Endothelial cell of umbilical vein (primary cell): Measurements from ENCODE around the gene EMC8. TPM values are rescaled to one million over a fixed set of nuclear protein-coding genes. Genes with fewer than 3 reads are reported as not detected.
A peak's percentile ranks its signal among the peaks of the same experiment; 100 is the strongest.

Experiments used
- BruUV-seq: library from RNA; stranded (reverse); fragments of 400-500 nt; replicated peaks from 2 replicates; lab custom pipeline; 2021; lab: Mats Ljungman, UMichigan
- CTCF ChIA-PET: fragments of 300-600, 350-600 bp; sonication (Branson Sonifier 250); formaldehyde crosslinking; loops from one replicate; lab custom pipeline; 2021; ENCODE audit warnings: antibody characterized with exemption, inconsistent platforms; lab: Charles Lee
- POLR2A ChIA-PET: fragments of 300-600, 350-600 bp; sonication (Branson Sonifier 250); formaldehyde crosslinking; loops from one replicate; lab custom pipeline; 2021; ENCODE audit warnings: antibody characterized with exemption, inconsistent platforms; lab: Charles Lee
- DNase-seq: peaks from one replicate; pipeline ENCODE4 v3.0.0-alpha.2; 2011; ENCODE audit warnings: low read depth, low spot score
- FAIRE-seq: peaks from 2 replicates; lab custom pipeline; 2011; peaks lifted over from hg19 to GRCh38; lab: Jason Lieb, UNC
- H2AFZ ChIP-seq: 2 replicates; pipeline ENCODE4 v1.6.0; 2012; ENCODE audit warnings: low read depth, low read length, control low read depth, inconsistent platforms
- H3K27ac ChIP-seq: 2 replicates; pipeline ENCODE4 v1.5.1; 2011; ENCODE audit warnings: low read depth, mild to moderate bottlenecking, control low read depth, low read length, moderate library complexity; ENCODE audit not compliant: insufficient read depth
- H3K27me3 ChIP-seq, 2 experiments: 2 replicates each; pipeline versions ENCODE4 v1.6.0 to v1.6.1; 2011; ENCODE audit warnings: low read length in 2 of 2, mixed read lengths in 1 of 2; ENCODE audit not compliant: control insufficient read depth in 2 of 2, insufficient read depth in 2 of 2
- H3K36me3 ChIP-seq, 2 experiments: 2 replicates in 1 of 2; 3 replicates in 1 of 2; pipeline ENCODE4 v1.5.1; 2011; ENCODE audit warnings: low read length in 2 of 2, mild to moderate bottlenecking in 1 of 2, moderate library complexity in 1 of 2; ENCODE audit not compliant: control insufficient read depth in 2 of 2, insufficient read depth in 2 of 2; ENCODE audit errors: extremely low read depth in 1 of 2
- H3K4me1 ChIP-seq: 3 replicates; pipeline ENCODE4 v1.5.1; 2011; ENCODE audit warnings: mild to moderate bottlenecking, low read length; ENCODE audit not compliant: control insufficient read depth, insufficient read depth; ENCODE audit errors: extremely low read depth
- H3K4me2 ChIP-seq: 2 replicates; pipeline ENCODE4 v1.6.1; 2011; ENCODE audit warnings: low read length, control low read depth, mixed read lengths; ENCODE audit not compliant: insufficient read depth
- H3K4me3 ChIP-seq, 3 experiments: fragments of 200-600 bp in 1 of 3; sonication (generic), shearing (Covaris generic) in 1 of 3; replicated peaks in 1 of 3; 2 replicates each; pipeline ENCODE4 v1.5.1; 2011 to 2016; ENCODE audit warnings: control low read depth in 3 of 3, low read length in 3 of 3, mild to moderate bottlenecking in 2 of 3, inconsistent platforms in 1 of 3, low read depth in 1 of 3, moderate library complexity in 1 of 3; ENCODE audit not compliant: insufficient read depth in 1 of 3
- H3K79me2 ChIP-seq: 2 replicates; pipeline ENCODE4 v1.6.0; 2012; ENCODE audit warnings: low read length, inconsistent platforms; ENCODE audit not compliant: control insufficient read depth, insufficient read depth
- H3K9ac ChIP-seq: replicated peaks from 2 replicates; pipeline ENCODE3; 2011; ENCODE audit warnings: low read length, control low read depth; ENCODE audit not compliant: insufficient read depth; ENCODE audit errors: extremely low read depth
- H3K9me1 ChIP-seq: replicated peaks from 3 replicates; pipeline ENCODE4 v1.6.0; 2011; ENCODE audit warnings: mild to moderate bottlenecking, low read length; ENCODE audit not compliant: control insufficient read depth, insufficient read depth; ENCODE audit errors: extremely low read depth
- H3K9me3 ChIP-seq: replicated peaks from 2 replicates; pipeline ENCODE4 v1.5.1; 2012; ENCODE audit warnings: low read length, inconsistent platforms; ENCODE audit not compliant: control insufficient read depth, insufficient read depth
- H4K20me1 ChIP-seq: replicated peaks from 2 replicates; pipeline ENCODE3; 2011; ENCODE audit warnings: mild to moderate bottlenecking, low read length; ENCODE audit not compliant: control insufficient read depth, insufficient read depth; ENCODE audit errors: extremely low read depth
- GATA2 ChIP-seq: IDR thresholded peaks from 2 replicates; pipeline ENCODE4 v1.7.0; 2011; ENCODE audit warnings: low read depth, mild to moderate bottlenecking, moderate library complexity, mixed read lengths, low read length; ENCODE audit not compliant: insufficient read length, insufficient read depth
- dilution Hi-C: fragments of 300-500 bp; cut with MboI; formaldehyde crosslinking; loops from one replicate; pipeline ENCODE4 v1.15.0; 2019; ENCODE audit warnings: low sequenced_read_pairs; ENCODE audit not compliant: extremely low pct_ligation_motif_present
- intact Hi-C: fragments of 100-400 bp; cut with micrococcal nuclease; formaldehyde crosslinking; loops from one replicate; pipeline ENCODE4 v1.10.0; 2022
- polyA plus RNA-seq, 4 experiments: library from polyadenylated mRNA; depleted of rRNA in 3 of 4; stranded (reverse) in 3 of 4; unstranded in 1 of 4; fragments of >200 nt; gene quantifications; 2 replicates each; pipeline versions ENCODE4 v1.2.1 to v1.2.3, GENCODE V29; 2011 to 2012; ENCODE audit warnings: missing spikeins in 1 of 4
- total RNA-seq: library from RNA; stranded (reverse); gene quantifications from 2 replicates; pipeline ENCODE4 v1.2.3, GENCODE V29; 2021

EMC8 gene
- total and polyA plus RNA-seq, 2 donors (not counting 3 experiments of a cell fraction or from before 2014, with no cell fraction given), result 51.2 to 59.6 TPM

DNA sequence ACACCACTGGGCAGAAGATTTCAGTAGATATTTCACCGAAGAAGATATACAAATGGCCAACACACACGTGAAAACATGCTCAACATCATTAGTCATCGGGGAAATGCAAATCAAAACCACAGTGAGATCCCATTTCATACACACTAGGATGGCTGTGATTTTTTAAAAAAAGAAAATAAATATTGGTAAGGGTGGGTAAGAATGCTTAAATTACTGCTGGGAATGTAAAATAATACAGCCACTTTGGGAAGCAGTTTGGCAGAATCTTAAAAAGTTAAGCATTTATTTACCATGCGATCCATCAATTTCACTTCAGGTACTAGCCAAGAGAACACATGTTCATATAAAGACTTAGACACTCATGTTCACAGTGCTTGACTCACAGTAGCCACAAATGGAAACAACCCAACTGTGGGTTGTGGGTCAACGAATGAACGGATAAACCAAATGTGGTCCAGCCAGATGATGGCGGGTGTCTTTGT is 42.0 kb downstream of the EMC8 start:
- no peak overlapping the region for H3K27ac ChIP-seq
- CTCF ChIA-PET, result interaction anchor here (1.7 kb wide), 1 partner anchor 9 kb away, joined by 3 read pairs; no protein-coding TSS in a partner anchor

DNA sequence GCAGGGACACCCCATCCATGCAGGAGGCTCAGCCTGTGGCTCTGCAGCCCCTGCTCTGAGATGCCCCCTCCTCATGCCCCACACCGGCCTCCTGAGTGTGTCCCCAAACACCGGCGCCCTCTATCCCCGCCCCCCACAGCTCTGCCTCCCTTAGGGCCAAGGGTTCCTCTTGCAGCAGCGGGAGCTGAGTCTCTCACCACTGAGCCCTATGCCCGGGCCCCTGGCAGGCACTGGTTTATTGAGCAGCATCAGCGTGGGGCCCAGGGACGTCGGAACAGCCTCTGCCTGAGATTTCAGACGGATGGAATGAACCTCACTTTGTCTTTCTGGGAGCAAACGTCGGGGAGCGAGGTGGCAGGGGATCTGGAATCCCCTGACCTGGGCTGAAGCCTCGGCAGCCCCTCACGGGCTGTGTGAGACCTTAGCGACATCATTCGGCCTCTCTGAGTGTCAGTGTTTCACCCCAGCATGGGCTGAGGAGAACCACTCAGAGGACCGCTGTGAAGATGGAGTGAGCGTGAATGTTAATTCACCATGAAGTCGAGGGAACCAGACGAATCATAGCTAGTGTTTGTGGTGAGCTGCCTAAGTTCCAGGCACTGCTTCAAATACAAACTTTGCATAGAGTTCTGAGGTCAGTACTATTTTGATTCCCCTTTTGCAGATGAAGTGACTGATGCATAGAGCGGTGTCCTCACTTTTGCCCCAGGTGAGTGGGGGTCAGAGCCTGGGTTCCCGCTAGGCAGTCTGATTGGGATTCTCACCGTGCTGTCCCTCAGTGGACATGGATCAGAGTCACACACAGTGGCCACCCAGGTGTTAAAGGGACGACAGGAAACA is 43.2 kb downstream of the EMC8 start:
- H4K20me1 ChIP-seq, result no peaks in the 10 kb centered on the region
- H3K9ac ChIP-seq, result no peak overlapping the region
- no TSS peak for BruUV-seq
- dilution Hi-C loops, result no loop called here
- ChIA-PET POLR2A (no interaction called here), CTCF (interaction anchor here (0.9 to 1.7 kb wide), 2 partner anchors 10 to 14 kb away, joined by 3 read pairs; no protein-coding TSS in a partner anchor)
- H3K27me3 ChIP-seq, result no peaks in the 10 kb centered on the region
- H3K4me3 ChIP-seq, result no peak overlapping the region
- no peak for DNase-seq
- peaks cover 20% of the 10 kb centered on the region for H3K4me1 ChIP-seq
- FAIRE-seq, result no peak
- TF ChIP-seq GATA2, result no peak
- H3K9me3 ChIP-seq, result no peaks in the 10 kb centered on the region
- no peak overlapping the region for H3K4me2 ChIP-seq
- intact Hi-C loops, result no loop called here
- no peak overlapping the region for H3K27ac ChIP-seq
- no peak overlapping the region for H2AFZ ChIP-seq
- no peaks in the 10 kb centered on the region for H3K79me2 ChIP-seq
- H3K36me3 ChIP-seq, result no peaks in the 10 kb centered on the region
- H3K9me1 ChIP-seq, result no peaks in the 10 kb centered on the region

More for the DNA sequence above, 42.0 kb downstream of the EMC8 start:
- dilution Hi-C loops, result no loop called here
- Histone ChIP-seq H3K4me1 (peaks cover 9% of the 10 kb centered on the region), H4K20me1 (no peaks in the 10 kb centered on the region), H3K9me1 (no peaks in the 10 kb centered on the region), H3K9me3 (no peaks in the 10 kb centered on the region), H3K4me3 (no peak overlapping the region), H3K36me3 (no peaks in the 10 kb centered on the region), H2AFZ (no peak overlapping the region), H3K9ac (no peak overlapping the region), H3K27me3 (no peaks in the 10 kb centered on the region), H3K79me2 (no peaks in the 10 kb centered on the region), H3K4me2 (no peak overlapping the region)
- POLR2A ChIA-PET, result no interaction called here
- no TSS peak for BruUV-seq
- TF ChIP-seq GATA2, result no peak
- FAIRE-seq (peak; percentile 21), DNase-seq (no peak)
- intact Hi-C loops, result no loop called here
